DOHH2 (cell line): ENCODE results near the gene DLG1.
"Not testable (repeated sequence)": the region's sequence is repeated elsewhere in the genome, so short reads cannot be mapped to it uniquely, and the experiment has no call there.

ENCODE experiments used
- H3F3A ChIP-seq: fragments of 200-600 bp; sonication (generic), shearing (Covaris generic); 2 replicates; pipeline ENCODE4 v1.6.0; 2016; ENCODE audit warnings: antibody characterized with exemption, mild to moderate bottlenecking; ENCODE audit not compliant: control insufficient read depth, insufficient read depth
- H3K27ac ChIP-seq: fragments of 200-600 bp; sonication (generic); 2 replicates; pipeline ENCODE4 v1.5.1; 2014; ENCODE audit warnings: low read depth, mild to moderate bottlenecking, low read length, moderate library complexity
- H3K27me3 ChIP-seq: fragments of 200-600 bp; sonication (generic); 2 replicates; pipeline ENCODE4 v1.6.1; 2014; ENCODE audit warnings: mild to moderate bottlenecking, low read length, mixed read lengths; ENCODE audit not compliant: control insufficient read depth
- H3K36me3 ChIP-seq: fragments of 200-600 bp; sonication (generic); 2 replicates; pipeline ENCODE4 v1.6.1; 2014; ENCODE audit warnings: mild to moderate bottlenecking, low read length, moderate library complexity, mixed read lengths; ENCODE audit not compliant: control insufficient read depth
- H3K4me1 ChIP-seq: fragments of 200-600 bp; sonication (generic); 2 replicates; pipeline ENCODE4 v1.6.1; 2014; ENCODE audit warnings: mild to moderate bottlenecking, low read length, mixed read lengths; ENCODE audit not compliant: control insufficient read depth
- H3K4me2 ChIP-seq: fragments of 200-600 bp; sonication (generic); 2 replicates; pipeline ENCODE4 v1.6.0; 2014; ENCODE audit warnings: mild to moderate bottlenecking, low read length, moderate library complexity
- H3K4me3 ChIP-seq: fragments of 200-600 bp; sonication (generic); 2 replicates; pipeline ENCODE4 v1.5.1; 2014; ENCODE audit warnings: mild to moderate bottlenecking, low read length, mixed read lengths
- H3K79me2 ChIP-seq: fragments of 200-600 bp; sonication (generic); 2 replicates; pipeline ENCODE4 v1.6.1; 2014; ENCODE audit warnings: mild to moderate bottlenecking, low read length, mixed read lengths; ENCODE audit not compliant: control insufficient read depth
- H3K9me2 ChIP-seq: fragments of 200-600 bp; sonication (generic); replicated peaks from 2 replicates; pipeline ENCODE4 v1.6.1; 2014; ENCODE audit warnings: mild to moderate bottlenecking, low read length, mixed read lengths; ENCODE audit not compliant: control insufficient read depth
- H3K9me3 ChIP-seq: fragments of 200-600 bp; sonication (generic); 2 replicates; pipeline ENCODE4 v1.6.1; 2014; ENCODE audit warnings: antibody characterized with exemption, low read length, mixed read lengths; ENCODE audit not compliant: control insufficient read depth, insufficient read depth
- H4K20me1 ChIP-seq: fragments of 200-600 bp; sonication (generic); 2 replicates; pipeline ENCODE4 v1.6.0; 2014; ENCODE audit warnings: low read depth, mild to moderate bottlenecking, antibody characterized with exemption, low read length, moderate library complexity; ENCODE audit not compliant: control insufficient read depth, insufficient read depth
- EZH2phosphoT487 ChIP-seq: fragments of 200-600 bp; sonication (generic); IDR thresholded peaks from 2 replicates; pipeline ENCODE4 v1.6.1; 2017; ENCODE audit warnings: borderline replicate concordance, mild to moderate bottlenecking, antibody characterized with exemption, low read length, moderate library complexity, mixed read lengths
- TF ChIP-seq, protein P1 (sequence below): fragments of 200-600 bp; sonication (generic); IDR thresholded peaks from one replicate; pipeline ENCODE4 v1.5.1; 2014; ENCODE audit warnings: antibody characterized with exemption, mild to moderate bottlenecking, low read depth, low read length; ENCODE audit not compliant: poor library complexity, severe bottlenecking

Gene DLG1

GRCh38 chr3:197197334-197197733 lies 101.1 kb downstream of the DLG1 start:
- peaks cover 6% of the 10 kb centered on the region; the same call in 1 of the 2 replicates for H4K20me1 ChIP-seq

DNA sequence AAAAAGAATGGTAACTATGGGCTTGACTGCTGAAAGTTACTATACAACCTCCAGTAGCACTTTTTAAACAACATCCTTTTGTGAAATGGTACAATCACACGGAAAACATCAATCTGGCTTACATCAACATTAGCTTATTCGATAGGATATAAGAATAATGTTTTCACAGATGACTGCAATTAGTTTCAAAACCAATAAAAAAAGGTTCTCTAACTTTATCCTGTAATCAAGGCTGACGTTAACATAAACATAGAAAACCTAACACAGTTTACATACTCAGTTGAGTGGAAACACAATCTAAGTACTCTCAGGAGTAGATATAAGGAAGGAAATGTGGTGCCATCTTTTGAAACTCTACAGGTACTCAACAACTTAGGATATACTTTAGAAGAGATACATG lies 102.2 kb downstream of the DLG1 start:
- Histone ChIP-seq H3K27ac (no peak overlapping the region), H3K9me3 (no peaks in the 10 kb centered on the region), H3K4me1 (0 out of 2 replicates have a peak, but pooled peaks cover 3% of the 10 kb centered on the region), H3K36me3 (no peaks in the 10 kb centered on the region), H3K27me3 (no peaks in the 10 kb centered on the region), H3F3A (no peaks in the 10 kb centered on the region; the same call in 1 of the 2 replicates), H4K20me1 (peaks cover 6% of the 10 kb centered on the region; the same call in 1 of the 2 replicates), H3K9me2 (no peaks in the 10 kb centered on the region), H3K4me3 (no peak overlapping the region), H3K79me2 (peaks cover 59% of the 10 kb centered on the region), H3K4me2 (no peak overlapping the region)
- TF ChIP-seq, protein P1, sequence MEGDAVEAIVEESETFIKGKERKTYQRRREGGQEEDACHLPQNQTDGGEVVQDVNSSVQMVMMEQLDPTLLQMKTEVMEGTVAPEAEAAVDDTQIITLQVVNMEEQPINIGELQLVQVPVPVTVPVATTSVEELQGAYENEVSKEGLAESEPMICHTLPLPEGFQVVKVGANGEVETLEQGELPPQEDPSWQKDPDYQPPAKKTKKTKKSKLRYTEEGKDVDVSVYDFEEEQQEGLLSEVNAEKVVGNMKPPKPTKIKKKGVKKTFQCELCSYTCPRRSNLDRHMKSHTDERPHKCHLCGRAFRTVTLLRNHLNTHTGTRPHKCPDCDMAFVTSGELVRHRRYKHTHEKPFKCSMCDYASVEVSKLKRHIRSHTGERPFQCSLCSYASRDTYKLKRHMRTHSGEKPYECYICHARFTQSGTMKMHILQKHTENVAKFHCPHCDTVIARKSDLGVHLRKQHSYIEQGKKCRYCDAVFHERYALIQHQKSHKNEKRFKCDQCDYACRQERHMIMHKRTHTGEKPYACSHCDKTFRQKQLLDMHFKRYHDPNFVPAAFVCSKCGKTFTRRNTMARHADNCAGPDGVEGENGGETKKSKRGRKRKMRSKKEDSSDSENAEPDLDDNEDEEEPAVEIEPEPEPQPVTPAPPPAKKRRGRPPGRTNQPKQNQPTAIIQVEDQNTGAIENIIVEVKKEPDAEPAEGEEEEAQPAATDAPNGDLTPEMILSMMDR: no peak
- TF ChIP-seq EZH2phosphoT487: no peak

More at GRCh38 chr3:197197334-197197733, 101.1 kb downstream of the DLG1 start:
- H3K36me3 ChIP-seq: no peaks in the 10 kb centered on the region
- no peaks in the 10 kb centered on the region for H3K9me3 ChIP-seq
- peaks cover 71% of the 10 kb centered on the region for H3K79me2 ChIP-seq
- H3K4me3 ChIP-seq: no peak overlapping the region
- no peak overlapping the region for H3K4me2 ChIP-seq
- no peaks in the 10 kb centered on the region; the same call in 1 of the 2 replicates for H3F3A ChIP-seq
- TF ChIP-seq, protein P1: no peak
- no peak for TF ChIP-seq EZH2phosphoT487
- H3K9me2 ChIP-seq: no peaks in the 10 kb centered on the region
- no peaks in the 10 kb centered on the region for H3K27me3 ChIP-seq
- 0 out of 2 replicates have a peak, but pooled peaks cover 3% of the 10 kb centered on the region for H3K4me1 ChIP-seq
- no peak overlapping the region for H3K27ac ChIP-seq

DNA sequence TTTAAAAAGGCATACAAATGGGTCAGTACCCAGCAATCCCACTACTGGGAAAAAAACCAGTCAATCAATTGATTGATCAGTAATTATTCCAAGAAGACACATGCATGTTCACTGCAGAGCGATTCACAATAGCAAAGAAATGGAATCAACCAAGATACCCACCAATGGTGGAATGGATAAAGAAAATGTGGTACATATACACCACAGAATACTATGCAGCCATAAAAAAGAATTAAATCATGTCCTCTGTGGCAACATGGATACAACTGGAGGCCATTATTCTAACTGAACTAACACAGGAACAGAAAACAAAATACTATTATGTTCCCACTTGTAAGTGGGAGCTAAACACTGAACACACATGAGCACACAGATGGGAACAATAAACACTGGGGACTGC lies 103.1 kb downstream of the DLG1 start:
- no peak overlapping the region for H3K4me2 ChIP-seq
- H3K4me1 ChIP-seq: 0 out of 2 replicates have a peak, but pooled peaks cover under 1% of the 10 kb centered on the region
- no peaks in the 10 kb centered on the region for H3K27me3 ChIP-seq
- H3K9me3 ChIP-seq: no peaks in the 10 kb centered on the region
- no peak overlapping the region for H3K27ac ChIP-seq
- peaks cover 6% of the 10 kb centered on the region; the same call in 1 of the 2 replicates for H4K20me1 ChIP-seq
- TF ChIP-seq, protein P1: no peak
- no peak for TF ChIP-seq EZH2phosphoT487
- no peaks in the 10 kb centered on the region for H3K36me3 ChIP-seq
- H3F3A ChIP-seq: no peaks in the 10 kb centered on the region; the same call in 1 of the 2 replicates
- H3K9me2 ChIP-seq: no peaks in the 10 kb centered on the region
- H3K4me3 ChIP-seq: no peak overlapping the region
- peaks cover 52% of the 10 kb centered on the region for H3K79me2 ChIP-seq

DNA sequence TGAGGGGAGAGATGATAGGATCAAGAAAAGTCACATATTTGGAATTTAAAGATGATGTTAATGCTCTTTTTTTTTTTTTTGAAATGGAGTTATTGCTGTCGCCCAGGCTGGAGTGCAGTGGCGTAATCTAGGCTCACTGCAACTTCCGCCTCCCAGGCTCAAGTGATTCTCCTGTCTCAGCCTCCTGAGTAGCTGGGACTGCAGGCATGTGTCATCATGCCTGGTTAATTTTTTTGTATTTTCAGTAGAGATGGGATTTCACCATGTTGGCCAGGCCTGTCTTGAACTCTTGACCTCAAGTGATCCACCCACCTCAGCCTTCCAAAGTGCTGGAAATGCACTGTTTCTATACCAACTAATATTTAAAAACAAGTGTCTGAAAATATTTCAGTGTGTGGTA lies 104.7 kb downstream of the DLG1 start:
- not testable (repeated sequence) for H3K27ac ChIP-seq, H3K4me2 ChIP-seq, H3F3A ChIP-seq, H3K9me2 ChIP-seq, H4K20me1 ChIP-seq, H3K4me1 ChIP-seq, H3K4me3 ChIP-seq, H3K36me3 ChIP-seq, H3K9me3 ChIP-seq, H3K27me3 ChIP-seq
- peaks cover 39% of the 10 kb centered on the region for H3K79me2 ChIP-seq
